ENCODE results near the gene L1CAM.

DNA sequence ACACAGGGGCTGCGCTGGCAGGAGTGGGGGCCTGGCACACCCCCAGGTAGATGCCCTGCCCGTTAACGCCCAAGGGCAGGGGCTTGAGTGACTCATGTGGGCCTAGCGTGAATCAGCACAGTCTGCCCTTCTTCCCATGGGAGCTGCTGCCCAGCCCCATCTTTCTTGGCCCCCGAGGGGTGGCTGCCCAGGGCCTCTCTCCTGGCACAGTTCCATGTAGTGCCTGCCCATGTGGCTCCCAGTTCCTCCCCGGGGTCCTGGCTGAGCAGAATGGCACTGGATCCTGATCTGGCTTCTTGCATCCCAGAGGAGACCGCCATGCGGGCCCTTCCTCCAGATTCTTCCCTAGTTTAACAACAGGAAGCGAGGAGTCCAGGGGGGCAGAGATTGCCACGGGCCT is 16.4 kb upstream of the L1CAM start:
- TF ChIP-seq, protein P1, sequence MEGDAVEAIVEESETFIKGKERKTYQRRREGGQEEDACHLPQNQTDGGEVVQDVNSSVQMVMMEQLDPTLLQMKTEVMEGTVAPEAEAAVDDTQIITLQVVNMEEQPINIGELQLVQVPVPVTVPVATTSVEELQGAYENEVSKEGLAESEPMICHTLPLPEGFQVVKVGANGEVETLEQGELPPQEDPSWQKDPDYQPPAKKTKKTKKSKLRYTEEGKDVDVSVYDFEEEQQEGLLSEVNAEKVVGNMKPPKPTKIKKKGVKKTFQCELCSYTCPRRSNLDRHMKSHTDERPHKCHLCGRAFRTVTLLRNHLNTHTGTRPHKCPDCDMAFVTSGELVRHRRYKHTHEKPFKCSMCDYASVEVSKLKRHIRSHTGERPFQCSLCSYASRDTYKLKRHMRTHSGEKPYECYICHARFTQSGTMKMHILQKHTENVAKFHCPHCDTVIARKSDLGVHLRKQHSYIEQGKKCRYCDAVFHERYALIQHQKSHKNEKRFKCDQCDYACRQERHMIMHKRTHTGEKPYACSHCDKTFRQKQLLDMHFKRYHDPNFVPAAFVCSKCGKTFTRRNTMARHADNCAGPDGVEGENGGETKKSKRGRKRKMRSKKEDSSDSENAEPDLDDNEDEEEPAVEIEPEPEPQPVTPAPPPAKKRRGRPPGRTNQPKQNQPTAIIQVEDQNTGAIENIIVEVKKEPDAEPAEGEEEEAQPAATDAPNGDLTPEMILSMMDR (IDR thresholded peaks at IDR 0.05): no peak
- TF ChIP-seq POLR2A (IDR thresholded peaks at IDR 0.05): no peak
- TF ChIP-seq EP300 (IDR thresholded peaks at IDR 0.05): no peak
- no peak for TF ChIP-seq POLR2AphosphoS5 (IDR thresholded peaks at IDR 0.05)
